Skeletal muscle satellite cell (primary cell): Measurements from ENCODE around the gene PRSS16.

Experiments
- H3K27me3 ChIP-seq: 2 replicates; pipeline ENCODE4 v1.7.0; 2013; ENCODE audit warnings: low read length; ENCODE audit not compliant: control insufficient read depth, insufficient read depth
- H3K36me3 ChIP-seq: 2 replicates; pipeline ENCODE4 v1.7.0; 2013; ENCODE audit warnings: mild to moderate bottlenecking, control low read depth, low read length; ENCODE audit not compliant: insufficient read depth
- H3K4me1 ChIP-seq: 2 replicates; pipeline ENCODE4 v1.7.0; 2013; ENCODE audit warnings: low read length; ENCODE audit not compliant: control insufficient read depth, insufficient read depth
- H3K4me2 ChIP-seq: 2 replicates; pipeline ENCODE4 v1.7.0; 2013; ENCODE audit warnings: mild to moderate bottlenecking, low read length
- H3K4me3 ChIP-seq: 2 replicates; pipeline ENCODE4 v1.7.0; 2013; ENCODE audit warnings: low read length
- H3K9ac ChIP-seq: 2 replicates; pipeline ENCODE4 v1.7.0; 2013; ENCODE audit warnings: mild to moderate bottlenecking, low read depth, low read length, moderate library complexity
- H3K9me3 ChIP-seq: replicated peaks from 2 replicates; pipeline ENCODE4 v1.7.0; 2013; ENCODE audit warnings: mild to moderate bottlenecking, control low read depth, low read length

The PRSS16 gene

GRCh38 chr6:27273783-27274182, 26.3 kb downstream of the PRSS16 start:
- no peaks in the 10 kb centered on the region for H3K9me3 ChIP-seq

GRCh38 chr6:27275025-27275956, 27.8 kb downstream of the PRSS16 start:
- H3K9me3 ChIP-seq: no peaks in the 10 kb centered on the region
- no peak overlapping the region for H3K4me3 ChIP-seq
- H3K27me3 ChIP-seq: no peaks in the 10 kb centered on the region
- no peak overlapping the region for H3K9ac ChIP-seq
- H3K36me3 ChIP-seq: no peaks in the 10 kb centered on the region
- H3K4me2 ChIP-seq: no peak overlapping the region
- no peaks in the 10 kb centered on the region for H3K4me1 ChIP-seq

More at GRCh38 chr6:27273783-27274182, 26.3 kb downstream of the PRSS16 start:
- Histone ChIP-seq H3K4me3 (no peak overlapping the region), H3K27me3 (no peaks in the 10 kb centered on the region), H3K4me2 (no peak overlapping the region), H3K36me3 (no peaks in the 10 kb centered on the region), H3K9ac (no peak overlapping the region), H3K4me1 (no peaks in the 10 kb centered on the region)

- H3K27me3 ChIP-seq: peaks cover 25% of the 10 kb centered on the region
- H3K9ac ChIP-seq: no peak overlapping the region
- peak overlapping the region; percentile 78 for H3K4me2 ChIP-seq
- no peaks in the 10 kb centered on the region for H3K36me3 ChIP-seq
- H3K4me1 ChIP-seq: no peaks in the 10 kb centered on the region
- H3K4me3 ChIP-seq: peak overlapping the region; percentile 65
- peaks cover 3% of the 10 kb centered on the region for H3K9me3 ChIP-seq
These were observed 32.1 kb downstream of the PRSS16 start for GRCh38 chr6:27279513-27280063.

GRCh38 chr6:27280064-27280539, 32.6 kb downstream of the PRSS16 start:
- Histone ChIP-seq H3K36me3 (no peaks in the 10 kb centered on the region), H3K9ac (no peak overlapping the region), H3K27me3 (peaks cover 25% of the 10 kb centered on the region), H3K4me2 (peak overlapping the region; percentile 78), H3K9me3 (peaks cover 3% of the 10 kb centered on the region), H3K4me3 (peak overlapping the region; percentile 65), H3K4me1 (no peaks in the 10 kb centered on the region)

GRCh38 chr6:27280540-27281000, 33.1 kb downstream of the PRSS16 start:
- Histone ChIP-seq H3K4me2 (peak overlapping the region; percentile 78), H3K27me3 (peaks cover 29% of the 10 kb centered on the region), H3K9ac (no peak overlapping the region), H3K36me3 (no peaks in the 10 kb centered on the region), H3K9me3 (peaks cover 3% of the 10 kb centered on the region), H3K4me1 (no peaks in the 10 kb centered on the region), H3K4me3 (peak overlapping the region; percentile 65)

GRCh38 chr6:27281105-27281539, 33.6 kb downstream of the PRSS16 start:
- Histone ChIP-seq H3K27me3 (peaks cover 29% of the 10 kb centered on the region), H3K4me1 (no peaks in the 10 kb centered on the region), H3K9ac (no peak overlapping the region), H3K36me3 (no peaks in the 10 kb centered on the region), H3K4me3 (no peak overlapping the region), H3K9me3 (peaks cover 3% of the 10 kb centered on the region), H3K4me2 (peak overlapping the region; percentile 78)

GRCh38 chr6:27281569-27281968, 34.1 kb downstream of the PRSS16 start:
- no peaks in the 10 kb centered on the region for H3K4me1 ChIP-seq
- H3K9me3 ChIP-seq: peaks cover 3% of the 10 kb centered on the region
- no peak overlapping the region for H3K4me2 ChIP-seq
- H3K9ac ChIP-seq: no peak overlapping the region
- no peak overlapping the region for H3K4me3 ChIP-seq
- H3K27me3 ChIP-seq: peaks cover 29% of the 10 kb centered on the region
- no peaks in the 10 kb centered on the region for H3K36me3 ChIP-seq

GRCh38 chr6:27283279-27283678, 35.8 kb downstream of the PRSS16 start:
- Histone ChIP-seq H3K27me3 (peaks cover 38% of the 10 kb centered on the region), H3K36me3 (no peaks in the 10 kb centered on the region), H3K4me1 (no peaks in the 10 kb centered on the region), H3K9ac (no peak overlapping the region), H3K9me3 (peaks cover 3% of the 10 kb centered on the region), H3K4me3 (no peak overlapping the region), H3K4me2 (no peak overlapping the region)

GRCh38 chr6:27286141-27286540, 38.6 kb downstream of the PRSS16 start:
- peaks cover 3% of the 10 kb centered on the region for H3K9me3 ChIP-seq
- no peaks in the 10 kb centered on the region for H3K4me1 ChIP-seq
- no peaks in the 10 kb centered on the region for H3K36me3 ChIP-seq
- no peak overlapping the region for H3K4me3 ChIP-seq
- H3K4me2 ChIP-seq: no peak overlapping the region
- no peak overlapping the region for H3K9ac ChIP-seq
- H3K27me3 ChIP-seq: peaks cover 64% of the 10 kb centered on the region

GRCh38 chr6:27287751-27288135, 40.2 kb downstream of the PRSS16 start:
- Histone ChIP-seq H3K36me3 (no peaks in the 10 kb centered on the region), H3K9me3 (peaks cover 3% of the 10 kb centered on the region), H3K4me3 (no peak overlapping the region), H3K27me3 (peaks cover 60% of the 10 kb centered on the region), H3K9ac (no peak overlapping the region), H3K4me2 (peak overlapping the region; percentile 24), H3K4me1 (no peaks in the 10 kb centered on the region)

GRCh38 chr6:27288136-27289044, 40.9 kb downstream of the PRSS16 start:
- H3K9ac ChIP-seq: no peak overlapping the region
- H3K9me3 ChIP-seq: peaks cover 1% of the 10 kb centered on the region
- no peaks in the 10 kb centered on the region for H3K36me3 ChIP-seq
- H3K27me3 ChIP-seq: peaks cover 53% of the 10 kb centered on the region
- H3K4me1 ChIP-seq: no peaks in the 10 kb centered on the region
- peak overlapping the region; percentile 49 for H3K4me2 ChIP-seq
- no peak overlapping the region for H3K4me3 ChIP-seq
